ENCODE measurements around the gene GAB2. TPM values are rescaled to one million over a fixed set of nuclear protein-coding genes. Genes with fewer than 3 reads are reported as not detected.

GAB2 gene
- total RNA-seq, 1 experiment from 2014 or later = 3.3 TPM

DNA sequence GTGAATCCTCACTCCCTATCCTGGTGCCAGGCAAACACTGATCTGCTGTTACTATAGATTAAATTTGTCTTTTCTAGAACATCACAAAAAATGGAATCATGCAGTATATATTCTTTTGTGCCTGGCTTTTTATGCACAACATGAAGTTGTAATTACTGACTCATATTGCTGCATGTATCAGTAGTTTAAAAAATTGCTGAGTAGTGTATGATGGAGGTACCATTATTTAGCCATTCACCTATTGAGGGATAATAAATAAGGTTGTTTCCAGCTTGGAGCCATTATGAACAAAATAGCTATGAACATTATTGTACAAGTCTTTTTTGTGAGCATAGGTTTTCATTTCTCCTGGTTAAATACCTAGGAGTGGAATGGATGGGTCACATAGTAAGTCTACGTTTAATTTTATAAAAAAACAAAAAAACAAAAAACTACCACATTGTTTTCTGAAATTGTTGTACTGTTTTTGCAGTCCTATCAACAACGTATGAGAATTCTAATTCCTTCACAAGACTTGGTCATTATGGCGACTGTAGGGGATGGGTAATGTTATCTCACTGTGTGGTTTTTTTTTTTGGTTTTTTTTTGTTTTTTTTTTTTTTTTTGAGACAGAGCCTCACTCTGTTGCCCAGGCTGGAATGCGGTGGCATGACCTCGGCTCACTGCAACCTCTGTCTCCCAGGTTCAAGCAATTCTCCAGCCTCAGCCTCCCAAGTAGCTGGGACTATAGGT is 117.3 kb downstream of the GAB2 start:
- Histone ChIP-seq H3K56ac (ENCODE audit: insufficient read length, low read depth, low read length) (no peak overlapping the region), H3K23me2 (ENCODE audit: insufficient read length, low read depth, low read length, poor library complexity, severe bottlenecking) (no peaks in the 10 kb centered on the region), H2BK15ac (ENCODE audit: low read depth, low read length) (no peak overlapping the region), H2BK5ac (ENCODE audit: insufficient read length, low read length) (no peak overlapping the region), H3K4me2 (ENCODE audit: insufficient read depth, insufficient read length, low read length) (no peak overlapping the region), H3K79me2 (ENCODE audit: insufficient read depth, low read length) (no peaks in the 10 kb centered on the region), H3K27me3 (ENCODE audit: insufficient read depth, low read length) (no peaks in the 10 kb centered on the region), H3K14ac (ENCODE audit: insufficient read depth, low read length) (no peak overlapping the region), H3K18ac (ENCODE audit: insufficient read length, low read depth, low read length) (no peak overlapping the region), H4K20me1 (ENCODE audit: control insufficient read depth, insufficient read depth, insufficient read length) (no peaks in the 10 kb centered on the region), H2BK120ac (ENCODE audit: low read depth, low read length, poor library complexity, severe bottlenecking) (no peak overlapping the region), H3K9me3 (ENCODE audit: control insufficient read depth, low read depth, low read length) (no peaks in the 10 kb centered on the region), H4K5ac (ENCODE audit: insufficient read length, low read depth, low read length) (no peak overlapping the region), H2BK20ac (ENCODE audit: low read depth, low read length, poor library complexity, severe bottlenecking) (no peak overlapping the region), H4K8ac (replicated peaks; ENCODE audit: insufficient read length, low read depth, low read length) (no peak overlapping the region), H3K27ac (ENCODE audit: insufficient read length, low read depth, low read length) (no peak overlapping the region), H3K4ac (ENCODE audit: low read depth, low read length) (no peak overlapping the region), H4K91ac (ENCODE audit: insufficient read length, low read depth, low read length) (no peak overlapping the region), H2AK5ac (ENCODE audit: insufficient read length, low read length) (no peak overlapping the region), H3T11ph (ENCODE audit: low read length) (no peak overlapping the region), H2BK12ac (ENCODE audit: insufficient read length, low read depth, low read length) (no peak overlapping the region), H3K4me1 (ENCODE audit: insufficient read depth, low read length) (no peaks in the 10 kb centered on the region), H2AFZ (ENCODE audit: low read length) (no peak overlapping the region), H3K79me1 (ENCODE audit: insufficient read depth, low read depth, low read length, poor library complexity, severe bottlenecking) (no peaks in the 10 kb centered on the region), H3K23ac (ENCODE audit: insufficient read length, low read depth, low read length) (no peak overlapping the region), H3K9ac (ENCODE audit: extremely low read depth, insufficient read length, low read length) (no peak overlapping the region)
- H3K4me3 Mint-ChIP-seq = no peak overlapping the region
- H3K36me3 Mint-ChIP-seq (ENCODE audit: insufficient read depth in 1 of 3, low read depth in 3 of 3) = no peaks in the 10 kb centered on the region
- H3K9me3 Mint-ChIP-seq = no peaks in the 10 kb centered on the region
- no peak for DNase-seq
- H3K27ac Mint-ChIP-seq = no peak overlapping the region
- TF ChIP-seq, protein P1, sequence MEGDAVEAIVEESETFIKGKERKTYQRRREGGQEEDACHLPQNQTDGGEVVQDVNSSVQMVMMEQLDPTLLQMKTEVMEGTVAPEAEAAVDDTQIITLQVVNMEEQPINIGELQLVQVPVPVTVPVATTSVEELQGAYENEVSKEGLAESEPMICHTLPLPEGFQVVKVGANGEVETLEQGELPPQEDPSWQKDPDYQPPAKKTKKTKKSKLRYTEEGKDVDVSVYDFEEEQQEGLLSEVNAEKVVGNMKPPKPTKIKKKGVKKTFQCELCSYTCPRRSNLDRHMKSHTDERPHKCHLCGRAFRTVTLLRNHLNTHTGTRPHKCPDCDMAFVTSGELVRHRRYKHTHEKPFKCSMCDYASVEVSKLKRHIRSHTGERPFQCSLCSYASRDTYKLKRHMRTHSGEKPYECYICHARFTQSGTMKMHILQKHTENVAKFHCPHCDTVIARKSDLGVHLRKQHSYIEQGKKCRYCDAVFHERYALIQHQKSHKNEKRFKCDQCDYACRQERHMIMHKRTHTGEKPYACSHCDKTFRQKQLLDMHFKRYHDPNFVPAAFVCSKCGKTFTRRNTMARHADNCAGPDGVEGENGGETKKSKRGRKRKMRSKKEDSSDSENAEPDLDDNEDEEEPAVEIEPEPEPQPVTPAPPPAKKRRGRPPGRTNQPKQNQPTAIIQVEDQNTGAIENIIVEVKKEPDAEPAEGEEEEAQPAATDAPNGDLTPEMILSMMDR (conservative IDR thresholded peaks at IDR 0.05) = no peak
- no peaks in the 10 kb centered on the region for H3K27me3 Mint-ChIP-seq (ENCODE audit: low read depth)
- no CpG with 5 or more reads among the region's 5 CpGs for WGBS (ENCODE audit: extremely low coverage, insufficient read length, low lambda C conversion rate)
- peaks cover 7 to 13% of the 10 kb centered on the region in 2 experiments for H3K4me1 Mint-ChIP-seq

All from H9 (cell line).